MM.1S (cell line): ENCODE data around the gene UMOD.
"Not testable (repeated sequence)": the region's sequence is repeated elsewhere in the genome, so short reads cannot be mapped to it uniquely, and the experiment has no call there.

Experiments
- DNase-seq: peaks from one replicate; pipeline ENCODE4 v3.0.0-alpha.2; 2015
- H2AFZ ChIP-seq: fragments of 300-600 bp; sonication (generic); 2 replicates; pipeline ENCODE4 v1.6.0; 2016; ENCODE audit warnings: antibody characterized with exemption, low read length
- H3F3A ChIP-seq: fragments of 300-600 bp; sonication (generic); 2 replicates; pipeline ENCODE4 v1.6.1; 2016; ENCODE audit warnings: mild to moderate bottlenecking, antibody characterized with exemption, low read length, moderate library complexity, mixed read lengths; ENCODE audit not compliant: insufficient read depth
- H3K27ac ChIP-seq: fragments of 300-600 bp; sonication (generic); 2 replicates; pipeline ENCODE4 v1.5.1; 2016; ENCODE audit warnings: mild to moderate bottlenecking, low read length
- H3K27me3 ChIP-seq: fragments of 300-600 bp; sonication (generic); replicated peaks from 2 replicates; pipeline ENCODE4 v1.6.0; 2016; ENCODE audit warnings: low read length; ENCODE audit not compliant: insufficient read depth
- H3K36me3 ChIP-seq: fragments of 300-600 bp; sonication (generic); replicated peaks from 2 replicates; pipeline ENCODE4 v1.6.1; 2016; ENCODE audit warnings: mild to moderate bottlenecking, low read length, mixed read lengths; ENCODE audit not compliant: insufficient read depth
- H3K4me1 ChIP-seq: fragments of 300-600 bp; sonication (generic); 2 replicates; pipeline ENCODE4 v1.6.1; 2016; ENCODE audit warnings: low read length, mixed read lengths
- H3K4me2 ChIP-seq: fragments of 300-600 bp; sonication (generic); 2 replicates; pipeline ENCODE4 v1.6.0; 2016; ENCODE audit warnings: low read depth, low read length
- H3K4me3 ChIP-seq: fragments of 300-600 bp; sonication (generic); 2 replicates; pipeline ENCODE4 v1.5.1; 2016; ENCODE audit warnings: low read length, mixed read lengths
- H3K79me2 ChIP-seq: fragments of 300-600 bp; sonication (generic); 2 replicates; pipeline ENCODE4 v1.6.1; 2016; ENCODE audit warnings: mixed run types, low read length, mixed read lengths
- H3K9ac ChIP-seq: fragments of 300-600 bp; sonication (generic); 2 replicates; pipeline ENCODE4 v1.6.1; 2016; ENCODE audit warnings: low read length, mixed read lengths
- H3K9me2 ChIP-seq: fragments of 300-600 bp; sonication (generic); replicated peaks from 2 replicates; pipeline ENCODE4 v1.6.1; 2016; ENCODE audit warnings: mild to moderate bottlenecking, low read length, mixed read lengths; ENCODE audit not compliant: insufficient read depth
- H3K9me3 ChIP-seq: fragments of 300-600 bp; sonication (generic); replicated peaks from 2 replicates; pipeline ENCODE4 v1.6.1; 2016; ENCODE audit warnings: mild to moderate bottlenecking, low read length, mixed read lengths; ENCODE audit not compliant: insufficient read depth
- H4K20me1 ChIP-seq: fragments of 300-600 bp; sonication (generic); 2 replicates; pipeline ENCODE4 v1.6.1; 2016; ENCODE audit warnings: mild to moderate bottlenecking, low read length, moderate library complexity, mixed read lengths; ENCODE audit not compliant: insufficient read depth
- CTCF ChIP-seq: fragments of 300-600 bp; sonication (generic); IDR thresholded peaks from 2 replicates; pipeline ENCODE4 v1.5.1; 2016; ENCODE audit warnings: antibody characterized with exemption, low read length, mixed read lengths
- EZH2 ChIP-seq: fragments of 300-600 bp; sonication (generic); optimal IDR thresholded peaks from 2 replicates; pipeline ENCODE3; 2017; ENCODE audit warnings: low read depth, mild to moderate bottlenecking, antibody characterized with exemption, low read length, mixed read lengths
- EZH2phosphoT487 ChIP-seq: fragments of 300-600 bp; sonication (generic); IDR thresholded peaks from 2 replicates; pipeline ENCODE4 v1.6.1; 2018; ENCODE audit warnings: antibody characterized with exemption, low read length

The UMOD gene

GRCh38 chr16:20322696-20323095, 29.8 kb downstream of the UMOD start:
- no peaks in the 10 kb centered on the region for H3K9me3 ChIP-seq
- H3K79me2 ChIP-seq = no peaks in the 10 kb centered on the region
- H3K4me2 ChIP-seq = no peak overlapping the region

GRCh38 chr16:20321671-20322070, 30.8 kb downstream of the UMOD start:
- H3K79me2 ChIP-seq = no peaks in the 10 kb centered on the region
- H3F3A ChIP-seq = no peaks in the 10 kb centered on the region
- H3K4me2 ChIP-seq = no peak overlapping the region
- no peaks in the 10 kb centered on the region for H3K9me3 ChIP-seq
- no peak overlapping the region for H3K4me3 ChIP-seq
- no peak overlapping the region for H3K27ac ChIP-seq
- no peaks in the 10 kb centered on the region for H3K27me3 ChIP-seq
- H3K9ac ChIP-seq = no peak overlapping the region
- no peaks in the 10 kb centered on the region for H3K36me3 ChIP-seq
- TF ChIP-seq CTCF = no peak
- no peak for TF ChIP-seq EZH2phosphoT487
- TF ChIP-seq EZH2 = no peak
- H3K9me2 ChIP-seq = no peaks in the 10 kb centered on the region
- H4K20me1 ChIP-seq = no peaks in the 10 kb centered on the region
- no peaks in the 10 kb centered on the region for H3K4me1 ChIP-seq
- DNase-seq = no peak
- no peak overlapping the region for H2AFZ ChIP-seq

More at GRCh38 chr16:20322696-20323095, 29.8 kb downstream of the UMOD start:
- H2AFZ ChIP-seq = no peak overlapping the region
- no peak for DNase-seq
- no peaks in the 10 kb centered on the region for H3K27me3 ChIP-seq
- H3K4me1 ChIP-seq = no peaks in the 10 kb centered on the region
- H4K20me1 ChIP-seq = no peaks in the 10 kb centered on the region
- H3K9ac ChIP-seq = no peak overlapping the region
- H3K27ac ChIP-seq = no peak overlapping the region
- no peak overlapping the region for H3K4me3 ChIP-seq
- no peaks in the 10 kb centered on the region for H3F3A ChIP-seq
- TF ChIP-seq EZH2 = no peak
- H3K9me2 ChIP-seq = no peaks in the 10 kb centered on the region
- no peaks in the 10 kb centered on the region for H3K36me3 ChIP-seq

GRCh38 chr16:20321051-20321450, 31.5 kb downstream of the UMOD start:
- H3K27me3 ChIP-seq, H3K79me2 ChIP-seq, H3K4me1 ChIP-seq, H3K4me3 ChIP-seq, H3K9me2 ChIP-seq, H3F3A ChIP-seq, H3K27ac ChIP-seq, H3K9me3 ChIP-seq, H3K9ac ChIP-seq, DNase-seq, H3K36me3 ChIP-seq, H4K20me1 ChIP-seq, H3K4me2 ChIP-seq, H2AFZ ChIP-seq: not testable (repeated sequence)

GRCh38 chr16:20320592-20320991, 31.9 kb downstream of the UMOD start:
- H3K4me3 ChIP-seq = no peak overlapping the region
- TF ChIP-seq EZH2 = no peak
- TF ChIP-seq CTCF = no peak
- TF ChIP-seq EZH2phosphoT487 = no peak
- no peaks in the 10 kb centered on the region for H3K9me3 ChIP-seq
- no peak overlapping the region for H3K4me2 ChIP-seq
- no peaks in the 10 kb centered on the region for H4K20me1 ChIP-seq
- H3K36me3 ChIP-seq = no peaks in the 10 kb centered on the region
- H3K27me3 ChIP-seq = no peaks in the 10 kb centered on the region
- no peaks in the 10 kb centered on the region for H3F3A ChIP-seq
- no peaks in the 10 kb centered on the region for H3K4me1 ChIP-seq
- no peak overlapping the region for H2AFZ ChIP-seq
- no peaks in the 10 kb centered on the region for H3K9me2 ChIP-seq
- no peak overlapping the region for H3K27ac ChIP-seq
- H3K9ac ChIP-seq = no peak overlapping the region
- no peak for DNase-seq
- no peaks in the 10 kb centered on the region for H3K79me2 ChIP-seq
